GM23338 (cell line): ENCODE measurements around the gene DGLUCY.

Experiments used
- CREB1 ChIP-seq: fragments of 250-450 bp; sonication (Bioruptor Pico); IDR thresholded peaks from 2 replicates; pipeline ENCODE4 v1.5.0; 2020; ENCODE audit warnings: low read depth, mild to moderate bottlenecking, moderate library complexity
- CTCF ChIP-seq, 2 experiments: fragments of 200-600 bp in 1 of 2; sonication (generic) in 1 of 2; conservative IDR thresholded peaks; 2 replicates each; pipeline versions ENCODE4 v1.5.1 to v1.6.1; 2016 to 2017; ENCODE audit warnings: antibody characterized with exemption in 2 of 2, low read depth in 2 of 2, mild to moderate bottlenecking in 2 of 2, moderate library complexity in 1 of 2
- EZH2 ChIP-seq: fragments of 200-600 bp; sonication (generic); IDR thresholded peaks from one replicate; pipeline ENCODE4 v1.8.0; 2017; ENCODE audit warnings: antibody characterized with exemption, mild to moderate bottlenecking, low read depth; ENCODE audit not compliant: unreplicated experiment
- EZH2phosphoT487 ChIP-seq: fragments of 200-600 bp; sonication (generic); IDR thresholded peaks from one replicate; pipeline ENCODE4 v1.8.1; 2018; ENCODE audit warnings: antibody characterized with exemption; ENCODE audit not compliant: unreplicated experiment
- JUNB ChIP-seq: IDR thresholded peaks from one replicate; pipeline ENCODE4 v1.6.1; 2016; ENCODE audit warnings: antibody characterized with exemption; ENCODE audit not compliant: unreplicated experiment
- POLR2AphosphoS5 ChIP-seq: IDR thresholded peaks from 2 replicates; pipeline ENCODE4 v1.6.1; 2016; ENCODE audit warnings: antibody characterized with exemption, low read depth
- ZNF114 ChIP-seq: fragments of 250-450 bp; sonication (Bioruptor Pico); IDR thresholded peaks from 2 replicates; pipeline ENCODE4 v1.5.0; 2020; ENCODE audit warnings: mild to moderate bottlenecking, moderate library complexity
- ZNF331 ChIP-seq: fragments of 250-450 bp; sonication (Bioruptor Pico); IDR thresholded peaks from 2 replicates; pipeline ENCODE4 v1.5.0; 2020; ENCODE audit warnings: low read depth, mild to moderate bottlenecking, moderate library complexity
- TF ChIP-seq, protein P1 (sequence below): fragments of 250-450 bp; sonication (Bioruptor Pico); IDR thresholded peaks from 2 replicates; pipeline ENCODE4 v1.5.0; 2020; ENCODE audit warnings: mild to moderate bottlenecking, moderate library complexity
- TF ChIP-seq, protein P2 (sequence below): IDR thresholded peaks from one replicate; pipeline ENCODE4 v1.6.1; 2018; ENCODE audit warnings: antibody characterized with exemption; ENCODE audit not compliant: unreplicated experiment
- TF ChIP-seq, protein P3 (sequence below): IDR thresholded peaks from 2 replicates; pipeline ENCODE4 v1.6.1; 2016; ENCODE audit warnings: antibody characterized with exemption

GRCh38 chr14:91127401-91127801 lies 13.5 kb downstream of the DGLUCY start:
- TF ChIP-seq CTCF (conservative IDR thresholded peaks at IDR 0.05; ENCODE audit: low read depth in 2 of 2) (no peak), POLR2AphosphoS5 (no peak), EZH2 (no peak), CREB1 (no peak), ZNF114 (CRISPR knock-in tag) (no peak), EZH2phosphoT487 (no peak), JUNB (no peak), ZNF331 (no peak)
- TF ChIP-seq, protein P1, sequence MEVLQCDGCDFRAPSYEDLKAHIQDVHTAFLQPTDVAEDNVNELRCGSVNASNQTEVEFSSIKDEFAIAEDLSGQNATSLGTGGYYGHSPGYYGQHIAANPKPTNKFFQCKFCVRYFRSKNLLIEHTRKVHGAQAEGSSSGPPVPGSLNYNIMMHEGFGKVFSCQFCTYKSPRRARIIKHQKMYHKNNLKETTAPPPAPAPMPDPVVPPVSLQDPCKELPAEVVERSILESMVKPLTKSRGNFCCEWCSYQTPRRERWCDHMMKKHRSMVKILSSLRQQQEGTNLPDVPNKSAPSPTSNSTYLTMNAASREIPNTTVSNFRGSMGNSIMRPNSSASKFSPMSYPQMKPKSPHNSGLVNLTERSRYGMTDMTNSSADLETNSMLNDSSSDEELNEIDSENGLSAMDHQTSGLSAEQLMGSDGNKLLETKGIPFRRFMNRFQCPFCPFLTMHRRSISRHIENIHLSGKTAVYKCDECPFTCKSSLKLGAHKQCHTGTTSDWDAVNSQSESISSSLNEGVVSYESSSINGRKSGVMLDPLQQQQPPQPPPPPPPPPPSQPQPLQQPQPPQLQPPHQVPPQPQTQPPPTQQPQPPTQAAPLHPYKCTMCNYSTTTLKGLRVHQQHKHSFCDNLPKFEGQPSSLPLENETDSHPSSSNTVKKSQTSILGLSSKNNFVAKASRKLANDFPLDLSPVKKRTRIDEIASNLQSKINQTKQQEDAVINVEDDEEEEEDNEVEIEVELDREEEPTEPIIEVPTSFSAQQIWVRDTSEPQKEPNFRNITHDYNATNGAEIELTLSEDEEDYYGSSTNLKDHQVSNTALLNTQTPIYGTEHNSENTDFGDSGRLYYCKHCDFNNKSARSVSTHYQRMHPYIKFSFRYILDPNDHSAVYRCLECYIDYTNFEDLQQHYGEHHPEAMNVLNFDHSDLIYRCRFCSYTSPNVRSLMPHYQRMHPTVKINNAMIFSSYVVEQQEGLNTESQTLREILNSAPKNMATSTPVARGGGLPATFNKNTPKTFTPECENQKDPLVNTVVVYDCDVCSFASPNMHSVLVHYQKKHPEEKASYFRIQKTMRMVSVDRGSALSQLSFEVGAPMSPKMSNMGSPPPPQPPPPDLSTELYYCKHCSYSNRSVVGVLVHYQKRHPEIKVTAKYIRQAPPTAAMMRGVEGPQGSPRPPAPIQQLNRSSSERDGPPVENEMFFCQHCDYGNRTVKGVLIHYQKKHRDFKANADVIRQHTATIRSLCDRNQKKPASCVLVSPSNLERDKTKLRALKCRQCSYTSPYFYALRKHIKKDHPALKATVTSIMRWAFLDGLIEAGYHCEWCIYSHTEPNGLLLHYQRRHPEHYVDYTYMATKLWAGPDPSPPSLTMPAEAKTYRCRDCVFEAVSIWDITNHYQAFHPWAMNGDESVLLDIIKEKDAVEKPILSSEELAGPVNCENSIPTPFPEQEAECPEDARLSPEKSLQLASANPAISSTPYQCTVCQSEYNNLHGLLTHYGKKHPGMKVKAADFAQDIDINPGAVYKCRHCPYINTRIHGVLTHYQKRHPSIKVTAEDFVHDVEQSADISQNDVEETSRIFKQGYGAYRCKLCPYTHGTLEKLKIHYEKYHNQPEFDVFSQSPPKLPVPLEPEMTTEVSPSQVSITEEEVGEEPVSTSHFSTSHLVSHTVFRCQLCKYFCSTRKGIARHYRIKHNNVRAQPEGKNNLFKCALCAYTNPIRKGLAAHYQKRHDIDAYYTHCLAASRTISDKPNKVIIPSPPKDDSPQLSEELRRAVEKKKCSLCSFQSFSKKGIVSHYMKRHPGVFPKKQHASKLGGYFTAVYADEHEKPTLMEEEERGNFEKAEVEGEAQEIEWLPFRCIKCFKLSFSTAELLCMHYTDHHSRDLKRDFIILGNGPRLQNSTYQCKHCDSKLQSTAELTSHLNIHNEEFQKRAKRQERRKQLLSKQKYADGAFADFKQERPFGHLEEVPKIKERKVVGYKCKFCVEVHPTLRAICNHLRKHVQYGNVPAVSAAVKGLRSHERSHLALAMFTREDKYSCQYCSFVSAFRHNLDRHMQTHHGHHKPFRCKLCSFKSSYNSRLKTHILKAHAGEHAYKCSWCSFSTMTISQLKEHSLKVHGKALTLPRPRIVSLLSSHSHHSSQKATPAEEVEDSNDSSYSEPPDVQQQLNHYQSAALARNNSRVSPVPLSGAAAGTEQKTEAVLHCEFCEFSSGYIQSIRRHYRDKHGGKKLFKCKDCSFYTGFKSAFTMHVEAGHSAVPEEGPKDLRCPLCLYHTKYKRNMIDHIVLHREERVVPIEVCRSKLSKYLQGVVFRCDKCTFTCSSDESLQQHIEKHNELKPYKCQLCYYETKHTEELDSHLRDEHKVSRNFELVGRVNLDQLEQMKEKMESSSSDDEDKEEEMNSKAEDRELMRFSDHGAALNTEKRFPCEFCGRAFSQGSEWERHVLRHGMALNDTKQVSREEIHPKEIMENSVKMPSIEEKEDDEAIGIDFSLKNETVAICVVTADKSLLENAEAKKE (CRISPR knock-in tag), result no peak
- TF ChIP-seq, protein P2, sequence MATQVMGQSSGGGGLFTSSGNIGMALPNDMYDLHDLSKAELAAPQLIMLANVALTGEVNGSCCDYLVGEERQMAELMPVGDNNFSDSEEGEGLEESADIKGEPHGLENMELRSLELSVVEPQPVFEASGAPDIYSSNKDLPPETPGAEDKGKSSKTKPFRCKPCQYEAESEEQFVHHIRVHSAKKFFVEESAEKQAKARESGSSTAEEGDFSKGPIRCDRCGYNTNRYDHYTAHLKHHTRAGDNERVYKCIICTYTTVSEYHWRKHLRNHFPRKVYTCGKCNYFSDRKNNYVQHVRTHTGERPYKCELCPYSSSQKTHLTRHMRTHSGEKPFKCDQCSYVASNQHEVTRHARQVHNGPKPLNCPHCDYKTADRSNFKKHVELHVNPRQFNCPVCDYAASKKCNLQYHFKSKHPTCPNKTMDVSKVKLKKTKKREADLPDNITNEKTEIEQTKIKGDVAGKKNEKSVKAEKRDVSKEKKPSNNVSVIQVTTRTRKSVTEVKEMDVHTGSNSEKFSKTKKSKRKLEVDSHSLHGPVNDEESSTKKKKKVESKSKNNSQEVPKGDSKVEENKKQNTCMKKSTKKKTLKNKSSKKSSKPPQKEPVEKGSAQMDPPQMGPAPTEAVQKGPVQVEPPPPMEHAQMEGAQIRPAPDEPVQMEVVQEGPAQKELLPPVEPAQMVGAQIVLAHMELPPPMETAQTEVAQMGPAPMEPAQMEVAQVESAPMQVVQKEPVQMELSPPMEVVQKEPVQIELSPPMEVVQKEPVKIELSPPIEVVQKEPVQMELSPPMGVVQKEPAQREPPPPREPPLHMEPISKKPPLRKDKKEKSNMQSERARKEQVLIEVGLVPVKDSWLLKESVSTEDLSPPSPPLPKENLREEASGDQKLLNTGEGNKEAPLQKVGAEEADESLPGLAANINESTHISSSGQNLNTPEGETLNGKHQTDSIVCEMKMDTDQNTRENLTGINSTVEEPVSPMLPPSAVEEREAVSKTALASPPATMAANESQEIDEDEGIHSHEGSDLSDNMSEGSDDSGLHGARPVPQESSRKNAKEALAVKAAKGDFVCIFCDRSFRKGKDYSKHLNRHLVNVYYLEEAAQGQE, result no peak
- TF ChIP-seq, protein P3, sequence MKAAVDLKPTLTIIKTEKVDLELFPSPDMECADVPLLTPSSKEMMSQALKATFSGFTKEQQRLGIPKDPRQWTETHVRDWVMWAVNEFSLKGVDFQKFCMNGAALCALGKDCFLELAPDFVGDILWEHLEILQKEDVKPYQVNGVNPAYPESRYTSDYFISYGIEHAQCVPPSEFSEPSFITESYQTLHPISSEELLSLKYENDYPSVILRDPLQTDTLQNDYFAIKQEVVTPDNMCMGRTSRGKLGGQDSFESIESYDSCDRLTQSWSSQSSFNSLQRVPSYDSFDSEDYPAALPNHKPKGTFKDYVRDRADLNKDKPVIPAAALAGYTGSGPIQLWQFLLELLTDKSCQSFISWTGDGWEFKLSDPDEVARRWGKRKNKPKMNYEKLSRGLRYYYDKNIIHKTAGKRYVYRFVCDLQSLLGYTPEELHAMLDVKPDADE, result no peak
